NOMO-1 treated with DMSO at 0.1 percent for 48 hours (cell line): ENCODE data around the gene ST6GALNAC3.
A peak's percentile ranks its signal among the peaks of the same experiment; 100 is the strongest.
"Not testable (repeated sequence)": the region's sequence is repeated elsewhere in the genome, so short reads cannot be mapped to it uniquely, and the experiment has no call there.

Experiments
- DNase-seq: peaks from one replicate; lab custom pipeline; 2025; ENCODE audit not compliant: unreplicated experiment; lab: John Stamatoyannopoulos, UW

Gene ST6GALNAC3

DNA sequence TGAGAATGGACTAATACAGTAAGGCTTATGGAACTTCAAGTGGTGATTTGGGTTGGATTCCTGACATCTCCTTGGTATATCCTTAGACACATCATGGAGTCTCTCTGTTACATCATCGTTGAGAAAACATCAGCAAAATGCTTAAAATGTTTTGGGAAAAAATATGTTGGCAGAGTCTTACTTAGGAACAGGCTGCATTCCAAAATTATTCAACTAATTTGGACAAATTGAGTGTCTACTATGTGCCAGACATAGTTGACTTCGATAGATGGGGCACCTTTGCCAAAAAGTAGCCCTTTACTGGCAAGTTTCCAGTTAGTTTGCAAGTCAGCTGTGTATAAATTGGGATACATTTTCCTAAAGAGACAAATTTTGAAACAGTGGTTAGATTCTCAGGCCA is 539.3 kb downstream of the ST6GALNAC3 start:
- no peak for DNase-seq

DNA sequence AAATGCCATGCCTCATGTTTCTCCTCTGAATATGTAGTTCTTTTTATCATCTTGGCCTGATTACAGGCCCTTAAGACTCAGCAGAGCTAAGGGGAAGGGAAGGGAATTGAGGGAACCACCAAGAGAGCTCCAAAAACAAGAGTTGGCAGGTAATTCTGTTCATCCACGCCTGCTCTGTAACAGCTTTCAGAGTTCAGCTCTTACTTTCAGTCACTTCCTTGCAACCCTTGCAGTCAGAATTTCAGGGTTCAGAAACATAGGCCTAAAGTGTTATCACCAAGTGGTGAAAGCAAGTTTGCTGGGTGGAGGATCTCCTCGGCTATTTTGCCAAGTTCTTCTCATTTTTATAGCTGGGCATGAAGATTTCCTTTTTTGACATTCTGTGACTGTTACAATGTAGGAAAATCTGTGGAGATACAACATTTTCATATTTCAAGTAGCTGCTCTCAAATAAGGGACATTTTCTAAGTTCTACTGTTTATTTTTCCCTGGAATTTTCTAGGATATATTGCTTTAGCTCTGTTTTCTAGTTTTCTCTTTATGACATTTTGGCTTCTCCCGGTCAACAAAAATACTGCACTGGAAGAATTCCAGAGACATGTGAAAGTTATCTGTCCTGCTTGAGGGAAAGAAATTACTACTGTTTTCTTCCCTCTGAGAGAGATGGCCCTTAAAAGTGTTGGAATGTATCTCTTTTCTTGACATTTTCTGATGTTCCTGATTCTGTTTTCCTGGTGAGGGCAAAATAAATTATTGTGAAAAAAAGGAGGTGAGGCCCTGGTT is 540.9 kb downstream of the ST6GALNAC3 start:
- DNase-seq = no peak

DNA sequence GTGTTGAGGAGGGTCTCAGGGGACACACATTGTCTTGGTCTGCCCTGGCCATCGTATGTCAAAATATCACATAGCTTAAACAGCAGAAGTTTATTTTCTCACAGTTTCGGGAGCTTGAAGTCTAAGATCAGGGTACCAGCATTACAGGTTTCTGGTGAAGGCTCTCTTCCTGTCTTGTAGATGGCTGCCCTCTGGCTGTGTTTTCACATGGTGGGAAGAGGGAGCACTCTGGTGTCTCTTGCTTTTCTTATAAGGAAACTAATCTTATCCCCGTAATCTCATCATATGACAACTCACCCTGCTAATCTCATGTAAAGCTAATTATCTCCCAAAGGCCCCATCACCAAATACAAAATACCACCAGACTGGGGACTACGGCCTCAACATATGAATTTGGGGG is 545.8 kb downstream of the ST6GALNAC3 start:
- DNase-seq = no peak

DNA sequence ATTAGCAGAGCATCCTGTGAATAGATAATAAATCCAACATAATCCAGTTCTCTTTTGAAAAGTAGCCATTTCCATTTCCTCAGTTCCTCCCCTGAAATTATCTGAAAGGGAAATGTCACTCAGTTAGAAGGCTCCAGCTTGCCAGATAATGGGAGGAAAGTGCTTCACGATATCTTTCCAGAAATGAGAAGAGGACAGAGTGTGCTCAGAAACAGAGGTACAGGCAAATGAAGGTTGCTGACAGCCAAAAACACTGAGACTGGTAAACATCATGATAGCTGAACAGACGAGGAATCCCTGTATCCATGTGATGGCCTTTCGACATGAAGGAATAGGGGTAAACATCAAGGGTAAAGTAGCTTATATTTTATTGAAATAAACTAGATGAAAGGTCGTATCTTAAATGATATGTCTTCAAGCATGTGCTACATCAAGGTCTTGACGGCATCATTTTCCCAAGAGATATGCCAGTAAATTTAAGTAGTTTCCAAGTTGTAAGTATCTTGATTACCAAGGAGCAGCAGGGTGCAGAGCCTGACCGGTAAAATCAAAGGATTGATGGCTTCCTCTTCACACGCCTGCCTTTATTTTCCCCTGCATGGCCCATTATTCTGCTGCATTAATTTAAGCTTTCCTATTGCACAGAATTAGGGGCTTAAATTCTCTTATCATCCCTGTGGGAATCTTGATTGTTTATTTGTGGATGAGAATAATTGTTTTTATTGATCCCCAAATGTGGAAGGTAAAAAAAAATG is 548.4 kb downstream of the ST6GALNAC3 start:
- DNase-seq = no peak

DNA sequence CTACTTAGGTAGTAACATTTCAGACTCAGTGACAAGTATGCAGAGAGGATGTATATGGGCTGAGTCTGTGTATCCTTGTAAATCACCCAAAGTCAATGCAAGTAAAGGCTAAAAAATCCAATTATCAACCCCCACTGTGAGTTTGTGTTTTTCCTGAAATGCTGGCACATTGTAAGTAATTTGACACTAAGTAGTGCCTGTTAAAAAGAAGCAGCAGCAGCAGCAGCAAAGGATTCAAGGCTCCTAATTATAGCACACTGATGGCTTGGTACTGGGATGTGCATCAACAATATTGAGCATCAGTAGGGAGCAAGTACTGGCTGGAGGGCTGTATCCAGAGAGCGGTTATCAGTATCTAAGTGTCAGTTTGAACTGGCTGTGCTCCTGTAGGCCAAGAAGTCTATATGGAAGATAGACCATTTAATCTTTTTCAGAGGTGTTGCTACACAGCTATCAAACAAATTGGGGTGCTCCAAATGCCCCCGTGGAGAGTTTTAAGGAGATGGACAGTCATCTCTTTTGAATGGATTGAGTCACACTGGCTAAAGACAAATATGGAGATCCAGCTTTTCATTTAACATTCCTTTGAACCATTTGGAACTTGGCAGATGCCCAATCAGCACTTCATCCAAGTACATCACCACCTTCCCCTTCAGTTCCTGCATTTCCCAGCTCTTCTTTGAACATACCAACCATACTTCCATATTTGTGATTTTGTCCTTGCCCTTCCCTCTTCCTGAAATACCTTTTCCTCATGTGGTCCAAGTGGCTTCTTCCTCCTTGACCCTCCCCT is 551.5 kb downstream of the ST6GALNAC3 start:
- no peak for DNase-seq

DNA sequence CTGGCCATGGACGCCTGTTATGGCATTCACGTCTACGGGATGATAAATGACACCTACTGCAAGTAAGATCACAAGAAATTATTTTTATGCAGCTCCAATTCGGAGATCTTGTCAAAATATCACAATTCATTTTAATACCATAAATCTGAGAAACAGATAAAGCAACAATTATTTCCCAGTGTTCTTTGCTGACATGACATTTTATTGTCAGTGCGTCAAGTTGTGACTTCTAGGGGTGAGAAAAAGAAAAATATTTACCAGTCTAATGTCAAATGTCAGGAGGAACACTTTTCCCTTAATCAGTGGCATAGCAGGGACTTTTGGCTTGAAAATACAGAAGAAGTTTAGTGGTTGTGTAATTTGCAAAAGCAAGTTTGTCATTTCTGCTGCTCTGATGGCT is 553.0 kb downstream of the ST6GALNAC3 start:
- no peak for DNase-seq

DNA sequence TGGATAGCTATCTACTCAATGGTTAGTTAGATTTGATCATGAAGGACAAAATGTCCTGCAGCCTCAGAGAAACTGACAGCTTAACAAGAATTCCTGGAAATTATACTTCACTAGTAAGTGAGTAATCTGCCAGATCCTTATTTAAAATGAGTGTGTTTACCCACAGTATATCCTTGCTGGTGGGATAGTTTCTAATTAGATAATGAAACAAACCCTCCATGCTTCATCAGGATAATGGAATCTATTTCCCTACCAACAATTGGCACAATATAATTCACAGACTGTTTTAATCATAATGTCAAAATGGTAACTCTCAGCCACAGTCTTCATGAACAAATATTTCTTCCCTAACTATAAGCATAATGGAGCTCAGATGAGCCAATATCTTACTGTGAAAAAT is 553.4 kb downstream of the ST6GALNAC3 start:
- no peak for DNase-seq

DNA sequence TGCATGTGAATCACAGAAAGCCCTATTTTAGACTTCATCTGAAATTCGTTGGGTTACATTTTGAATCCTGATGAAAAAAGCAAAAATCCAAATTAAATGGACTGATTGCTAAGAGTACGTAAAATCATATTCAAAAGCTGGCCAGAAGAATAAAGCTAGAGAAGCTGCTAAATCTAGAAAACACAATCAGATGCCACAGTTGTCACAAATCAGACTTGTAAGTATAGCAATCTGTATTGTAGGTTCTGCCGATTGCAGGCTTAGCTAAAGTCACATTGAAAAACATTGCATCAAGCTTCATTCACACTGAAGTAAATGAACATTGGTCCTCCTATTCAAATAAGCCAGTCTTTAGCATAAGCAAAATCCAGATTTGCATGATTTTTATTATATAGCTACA is 557.6 kb downstream of the ST6GALNAC3 start:
- DNase-seq = no peak

DNA sequence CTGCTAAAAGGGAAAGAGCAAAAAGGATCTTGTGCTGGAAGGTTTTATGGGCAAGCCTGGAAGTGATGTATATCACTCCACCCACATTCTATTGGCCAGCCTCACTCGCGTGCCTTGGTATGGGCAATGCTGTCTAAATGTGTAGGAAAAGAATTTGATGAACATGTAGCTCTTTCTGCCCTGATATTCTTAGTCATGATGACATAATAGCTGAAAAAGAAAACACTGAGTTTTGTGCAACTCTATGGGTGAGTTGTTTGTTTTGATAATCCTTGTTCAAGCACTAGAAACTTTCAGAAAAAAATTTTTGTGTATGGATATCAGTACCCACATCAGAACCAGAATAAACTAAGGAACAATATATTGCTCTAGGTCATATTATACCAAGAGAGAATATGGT is 561.2 kb downstream of the ST6GALNAC3 start:
- DNase-seq = no peak

DNA sequence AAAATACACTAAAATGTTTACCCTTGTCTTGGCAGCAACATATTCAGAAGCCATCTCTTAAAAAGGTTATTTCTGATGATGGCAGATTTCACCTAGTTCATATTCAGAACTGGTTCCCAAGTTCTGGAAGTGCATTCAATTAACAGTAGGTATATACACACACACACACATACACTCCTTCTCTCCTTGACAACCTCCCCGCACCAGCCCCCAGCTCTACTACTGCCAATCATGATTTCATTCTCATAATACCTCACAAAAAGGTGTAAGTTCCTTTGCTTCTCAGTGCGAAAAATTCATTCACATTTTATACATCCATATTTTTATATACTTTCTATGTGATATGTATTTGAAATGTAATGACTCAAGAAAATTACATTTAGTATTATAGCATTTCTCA is 564.6 kb downstream of the ST6GALNAC3 start:
- DNase-seq = no peak

DNA sequence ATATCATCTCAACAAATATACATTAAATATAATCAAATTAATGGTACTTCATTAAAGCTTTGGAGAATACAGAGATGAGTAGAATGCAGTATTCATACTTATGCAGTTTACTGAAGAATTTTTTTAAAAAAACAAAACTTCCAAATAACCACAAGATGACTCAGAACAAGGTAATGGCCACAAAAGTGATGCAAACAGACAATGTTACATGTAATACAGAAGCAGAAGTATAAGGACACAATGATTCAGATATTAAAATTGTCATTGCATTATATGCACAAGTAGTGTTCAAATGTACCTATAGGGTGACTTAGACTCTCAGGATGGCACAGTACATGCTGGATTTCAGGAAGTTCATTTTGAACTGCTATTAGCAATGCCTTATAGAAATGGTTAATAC is 565.5 kb downstream of the ST6GALNAC3 start:
- DNase-seq = peak; percentile 32

DNA sequence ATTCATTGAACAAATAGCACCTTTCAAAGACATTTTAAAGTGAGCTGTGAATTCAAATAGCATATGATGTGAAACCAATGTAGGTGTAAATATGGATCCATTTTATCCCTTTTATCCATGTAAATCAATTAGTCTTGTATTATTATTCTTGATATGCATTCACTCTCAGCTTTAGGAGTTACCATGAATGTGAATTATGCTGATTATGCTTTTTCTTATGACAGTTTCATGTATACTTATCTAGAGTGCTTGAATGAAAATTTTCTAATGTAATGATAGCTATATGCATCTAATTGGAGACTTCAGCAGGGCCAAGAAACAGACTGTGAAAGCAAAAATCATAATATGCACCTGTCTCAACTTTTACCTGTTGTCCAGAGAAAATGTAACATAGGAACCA is 566.2 kb downstream of the ST6GALNAC3 start:
- DNase-seq = no peak

DNA sequence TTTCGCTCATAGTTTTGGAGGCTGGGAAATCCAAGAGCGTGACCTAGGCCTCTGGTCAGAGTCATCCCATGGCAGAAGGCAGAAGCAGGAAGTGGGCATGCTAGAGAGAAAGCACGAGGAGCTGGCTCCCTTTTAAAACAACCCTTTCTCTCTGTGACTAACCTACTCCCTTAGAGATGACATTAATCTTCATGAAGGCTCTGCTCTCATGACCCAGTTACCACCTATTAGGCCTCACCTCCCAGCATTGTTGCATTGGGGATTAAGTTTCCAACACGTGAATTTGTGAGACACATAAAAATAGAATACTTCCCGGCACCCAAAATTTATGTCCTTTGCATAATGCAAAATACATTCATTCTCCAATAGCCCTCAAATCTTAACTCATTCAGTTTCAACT is 569.6 kb downstream of the ST6GALNAC3 start:
- no peak for DNase-seq

DNA sequence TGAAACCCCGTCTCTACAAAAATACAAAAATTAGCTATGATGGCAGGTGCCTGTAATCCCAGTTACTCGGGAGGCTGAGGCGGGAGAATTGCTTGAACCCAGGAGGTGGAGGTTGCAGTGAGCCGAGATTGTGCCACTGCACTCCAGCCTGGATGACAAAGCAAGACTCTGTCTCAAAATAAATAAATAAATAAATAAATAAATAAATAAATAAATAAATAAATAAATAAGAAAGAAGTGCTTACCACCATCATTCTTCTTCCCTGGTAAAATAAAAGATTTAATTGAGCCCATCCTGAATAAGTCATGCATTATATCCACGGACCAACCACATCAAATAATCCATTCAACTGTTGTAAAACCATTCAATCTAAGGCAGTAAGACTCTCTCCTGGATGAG is 578.3 kb downstream of the ST6GALNAC3 start:
- DNase-seq = not testable (repeated sequence)

DNA sequence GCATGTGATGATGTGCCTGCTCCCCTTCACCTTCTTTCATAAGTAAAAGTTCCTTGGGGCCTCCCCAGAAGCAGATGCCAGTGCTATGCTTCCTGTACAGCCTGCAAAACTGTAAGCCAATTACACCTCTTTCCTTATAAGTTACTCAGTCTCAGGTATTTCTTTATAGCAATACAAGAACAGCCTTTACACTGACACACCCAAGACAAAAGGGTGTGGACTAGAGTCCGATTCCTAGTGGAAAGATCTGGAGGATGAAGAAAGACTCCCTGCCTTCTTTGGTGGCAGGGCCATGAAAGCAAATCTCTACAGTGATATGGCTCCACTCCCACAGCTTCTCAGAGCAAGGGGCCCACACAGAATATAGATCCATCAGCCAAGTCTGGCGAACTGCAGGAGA is 583.1 kb downstream of the ST6GALNAC3 start:
- DNase-seq = no peak

DNA sequence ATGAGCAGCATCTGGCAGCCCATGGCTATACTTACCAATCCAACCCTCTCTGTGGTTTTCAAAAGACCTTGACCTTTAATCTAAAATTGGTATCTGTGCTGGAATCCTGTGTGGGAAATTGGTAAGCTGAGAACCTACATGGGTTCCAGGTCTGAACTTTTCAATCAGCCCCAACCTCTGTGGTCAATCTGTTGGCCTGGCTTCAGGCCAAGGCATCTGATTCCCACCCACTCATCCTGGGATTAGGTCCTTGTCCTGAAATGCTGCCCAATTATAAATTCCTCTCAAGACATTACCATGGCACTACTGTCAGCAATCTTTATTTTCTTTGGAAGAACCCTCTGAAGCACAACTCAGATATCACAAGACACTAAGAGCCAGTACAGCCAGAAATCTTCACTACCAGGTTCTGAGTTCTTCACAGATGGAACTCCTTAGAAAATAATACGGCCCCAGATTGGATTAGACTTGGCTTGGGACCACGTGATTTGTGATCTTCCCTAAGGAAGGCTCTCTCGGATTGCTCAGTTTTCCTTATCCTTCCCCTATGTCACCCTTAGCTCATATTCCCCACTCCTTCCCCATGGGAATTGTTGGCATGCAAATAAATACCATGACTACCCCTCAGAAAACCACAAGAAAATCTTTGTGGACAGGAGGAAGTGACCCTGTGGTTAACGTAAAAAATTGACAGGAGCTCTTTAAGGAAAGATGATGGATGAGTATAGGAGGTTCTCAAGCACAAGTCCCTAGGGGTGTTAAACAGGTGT is 584.8 kb downstream of the ST6GALNAC3 start:
- no peak for DNase-seq

DNA sequence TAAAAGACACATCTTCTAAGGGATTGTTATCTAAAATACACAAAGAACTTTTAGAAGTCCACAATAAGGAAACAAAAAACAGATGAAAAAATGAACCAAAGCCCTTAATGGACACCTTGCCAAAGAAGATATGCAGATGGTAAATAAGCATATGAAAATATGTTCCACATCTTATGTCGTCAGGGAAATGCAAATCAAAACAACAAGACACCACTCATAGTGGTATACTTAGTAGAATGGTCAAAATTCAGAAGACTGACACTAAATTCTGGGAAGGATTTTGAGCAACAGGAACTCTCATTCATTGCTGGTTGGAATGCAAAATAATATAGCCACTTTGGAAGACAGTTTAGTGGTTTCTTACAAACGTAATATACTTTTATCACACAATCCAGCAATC is 587.0 kb downstream of the ST6GALNAC3 start:
- DNase-seq = no peak

DNA sequence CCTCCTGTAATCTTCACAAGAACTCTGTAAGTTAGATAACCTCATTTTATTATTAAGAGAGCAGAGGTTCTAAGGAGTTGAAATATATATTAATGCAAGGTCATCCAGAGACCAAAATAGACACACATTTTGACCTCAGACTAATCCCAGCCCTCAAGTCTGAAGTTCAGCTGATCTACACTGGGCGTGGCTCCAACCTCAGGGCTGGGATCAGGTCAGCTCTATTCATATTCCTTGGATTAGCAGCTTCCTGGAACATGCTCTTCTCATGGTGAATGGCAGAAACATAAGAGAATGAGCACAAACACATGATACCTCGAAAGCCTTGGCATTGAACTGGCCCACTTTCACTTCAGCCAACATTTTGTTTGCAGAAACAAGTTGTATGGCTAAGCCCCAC is 592.0 kb downstream of the ST6GALNAC3 start:
- no peak for DNase-seq

DNA sequence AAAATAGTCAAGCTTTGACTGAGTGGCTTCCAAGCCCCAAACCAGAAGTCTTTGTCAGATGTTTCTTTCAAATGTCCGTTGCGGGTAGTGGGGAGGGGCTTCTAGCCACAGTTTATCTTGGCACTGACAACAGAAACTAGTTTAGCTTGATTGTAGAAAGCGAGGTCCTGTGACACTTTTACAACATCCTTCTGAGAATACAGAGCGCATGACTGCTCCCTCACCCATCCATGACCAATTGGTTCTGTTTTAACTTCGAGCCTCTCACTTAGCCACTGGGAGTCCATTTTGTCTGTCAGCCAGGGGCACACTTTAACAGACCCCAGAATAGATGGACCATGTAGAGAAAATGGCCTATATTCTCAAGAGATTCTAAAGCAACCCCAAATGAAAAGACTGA is 593.5 kb downstream of the ST6GALNAC3 start:
- DNase-seq = no peak

DNA sequence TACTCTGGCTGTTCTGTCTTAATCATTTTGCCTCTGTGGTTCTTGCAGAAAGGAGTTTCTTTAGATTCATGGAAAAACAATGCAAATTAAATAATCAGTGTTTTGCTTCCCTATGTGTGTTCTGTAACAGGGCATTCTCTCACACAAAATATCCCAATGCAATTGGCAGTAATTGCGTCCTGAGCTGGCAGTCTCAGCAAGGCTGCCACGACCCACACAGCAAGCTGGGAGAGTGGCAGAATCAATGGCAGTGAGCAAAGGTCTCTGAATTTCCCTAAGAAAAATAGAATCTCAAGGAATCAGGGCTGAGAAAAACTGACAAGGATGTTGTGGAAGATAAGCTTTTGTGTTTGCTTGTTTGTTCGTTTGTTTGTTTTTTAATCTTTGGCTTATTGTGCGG is 594.6 kb downstream of the ST6GALNAC3 start:
- no peak for DNase-seq
